Right atrium auricular region (tissue), 2 donors: ENCODE data around the gene OR10A6. TPM values are rescaled to one million over a fixed set of nuclear protein-coding genes. Genes with fewer than 3 reads are reported as not detected.

ENCODE experiments used
- DNase-seq: peaks from one replicate; pipeline ENCODE4 v3.0.0-alpha.2; 2019; ENCODE audit warnings: low spot score
- H3K27ac ChIP-seq, 2 donors: fragments of 200-600 bp; sonication (generic); 1 replicate in 1 of 2; 2 replicates in 1 of 2; pipeline ENCODE4 v1.5.1; 2016 to 2019
- H3K27me3 ChIP-seq, 2 donors: fragments of 200-600 bp; sonication (generic); one replicate each; pipeline versions ENCODE4 v1.5.1 to v1.6.0; 2017 to 2019
- H3K36me3 ChIP-seq: fragments of 200-600 bp; sonication (generic); one replicate; pipeline ENCODE4 v1.5.1; 2016
- H3K4me1 ChIP-seq, 2 donors: fragments of 200-600 bp; sonication (generic); one replicate each; pipeline versions ENCODE4 v1.5.1 to v1.6.0; 2017 to 2019
- H3K4me3 ChIP-seq, 2 donors: fragments of 200-600 bp; sonication (generic); 1 replicate in 1 of 2; 2 replicates in 1 of 2; pipeline ENCODE4 v1.5.1; 2017 to 2019; ENCODE audit warnings: mild to moderate bottlenecking in 1 of 2, moderate library complexity in 1 of 2
- H3K9me3 ChIP-seq, 2 donors: fragments of 200-600 bp; sonication (generic); one replicate each; pipeline ENCODE4 v1.5.1; 2019
- total RNA-seq, 2 donors: library from RNA; depleted of rRNA; stranded (reverse); fragments of >200 nt; gene quantifications; one replicate each; pipeline ENCODE4 v1.1.0, GENCODE V29; 2016
- TF ChIP-seq, protein P1 (sequence below), 2 donors: fragments of 200-600 bp; sonication (generic); IDR thresholded peaks; one replicate each; pipeline ENCODE4 v1.5.1; 2019; ENCODE audit warnings: antibody characterized with exemption in 2 of 2

The OR10A6 gene
- total RNA-seq, 2 donors from 2014 or later, result not detected

GRCh38 chr11:7941146-7941545 is 10.1 kb upstream of the OR10A6 start:
- Histone ChIP-seq H3K36me3 (no peaks in the 10 kb centered on the region), H3K9me3 (peaks cover 0 to 31% of the 10 kb centered on the region in 2 donors), H3K4me3 (no peak overlapping the region), H3K4me1 (no peaks in the 10 kb centered on the region), H3K27ac (no peak overlapping the region), H3K27me3 (no peaks in the 10 kb centered on the region)
- no peak for DNase-seq
- TF ChIP-seq, protein P1, sequence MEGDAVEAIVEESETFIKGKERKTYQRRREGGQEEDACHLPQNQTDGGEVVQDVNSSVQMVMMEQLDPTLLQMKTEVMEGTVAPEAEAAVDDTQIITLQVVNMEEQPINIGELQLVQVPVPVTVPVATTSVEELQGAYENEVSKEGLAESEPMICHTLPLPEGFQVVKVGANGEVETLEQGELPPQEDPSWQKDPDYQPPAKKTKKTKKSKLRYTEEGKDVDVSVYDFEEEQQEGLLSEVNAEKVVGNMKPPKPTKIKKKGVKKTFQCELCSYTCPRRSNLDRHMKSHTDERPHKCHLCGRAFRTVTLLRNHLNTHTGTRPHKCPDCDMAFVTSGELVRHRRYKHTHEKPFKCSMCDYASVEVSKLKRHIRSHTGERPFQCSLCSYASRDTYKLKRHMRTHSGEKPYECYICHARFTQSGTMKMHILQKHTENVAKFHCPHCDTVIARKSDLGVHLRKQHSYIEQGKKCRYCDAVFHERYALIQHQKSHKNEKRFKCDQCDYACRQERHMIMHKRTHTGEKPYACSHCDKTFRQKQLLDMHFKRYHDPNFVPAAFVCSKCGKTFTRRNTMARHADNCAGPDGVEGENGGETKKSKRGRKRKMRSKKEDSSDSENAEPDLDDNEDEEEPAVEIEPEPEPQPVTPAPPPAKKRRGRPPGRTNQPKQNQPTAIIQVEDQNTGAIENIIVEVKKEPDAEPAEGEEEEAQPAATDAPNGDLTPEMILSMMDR (IDR thresholded peaks at IDR 0.05), result no peak

GRCh38 chr11:7936615-7937014 is 5.5 kb upstream of the OR10A6 start:
- TF ChIP-seq, protein P1 (IDR thresholded peaks at IDR 0.05), result no peak
- no peaks in the 10 kb centered on the region for H3K4me1 ChIP-seq
- H3K27ac ChIP-seq, result no peak overlapping the region
- no peak overlapping the region for H3K4me3 ChIP-seq
- no peaks in the 10 kb centered on the region for H3K9me3 ChIP-seq
- no peaks in the 10 kb centered on the region for H3K36me3 ChIP-seq
- H3K27me3 ChIP-seq, result no peaks in the 10 kb centered on the region
- no peak for DNase-seq

DNA sequence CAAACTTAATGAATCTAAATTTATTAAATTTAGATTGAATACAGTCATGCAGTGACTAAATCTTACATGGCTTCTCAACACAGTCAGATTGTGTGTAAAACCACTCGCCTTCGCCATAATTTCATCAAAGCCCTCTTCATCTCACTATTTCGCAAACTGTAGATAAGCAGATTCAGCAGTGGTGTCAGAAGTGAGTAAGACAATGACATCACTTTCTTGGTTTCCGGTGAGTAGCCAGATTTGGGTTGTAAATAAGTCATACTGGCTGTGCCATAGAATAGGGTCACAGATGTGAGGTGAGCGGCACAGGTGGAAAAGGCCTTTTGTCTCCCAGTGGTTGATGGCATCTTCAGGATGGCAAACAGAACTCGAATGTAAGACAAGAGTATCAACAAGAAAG is 3.4 kb downstream of the OR10A6 start:
- TF ChIP-seq, protein P1 (IDR thresholded peaks at IDR 0.05), result no peak

GRCh38 chr11:7924536-7924935 is 6.5 kb downstream of the OR10A6 start:
- TF ChIP-seq, protein P1 (IDR thresholded peaks at IDR 0.05), result no peak
- Histone ChIP-seq H3K9me3 (no peaks in the 10 kb centered on the region), H3K27me3 (no peaks in the 10 kb centered on the region), H3K4me1 (no peaks in the 10 kb centered on the region), H3K27ac (no peak overlapping the region), H3K36me3 (no peaks in the 10 kb centered on the region), H3K4me3 (no peak overlapping the region)
- DNase-seq, result no peak

More for the DNA sequence above, 3.4 kb downstream of the OR10A6 start:
- Histone ChIP-seq H3K27me3 (no peaks in the 10 kb centered on the region), H3K36me3 (no peaks in the 10 kb centered on the region), H3K9me3 (no peaks in the 10 kb centered on the region), H3K27ac (no peak overlapping the region), H3K4me3 (no peak overlapping the region), H3K4me1 (no peaks in the 10 kb centered on the region)
- no peak for DNase-seq

DNA sequence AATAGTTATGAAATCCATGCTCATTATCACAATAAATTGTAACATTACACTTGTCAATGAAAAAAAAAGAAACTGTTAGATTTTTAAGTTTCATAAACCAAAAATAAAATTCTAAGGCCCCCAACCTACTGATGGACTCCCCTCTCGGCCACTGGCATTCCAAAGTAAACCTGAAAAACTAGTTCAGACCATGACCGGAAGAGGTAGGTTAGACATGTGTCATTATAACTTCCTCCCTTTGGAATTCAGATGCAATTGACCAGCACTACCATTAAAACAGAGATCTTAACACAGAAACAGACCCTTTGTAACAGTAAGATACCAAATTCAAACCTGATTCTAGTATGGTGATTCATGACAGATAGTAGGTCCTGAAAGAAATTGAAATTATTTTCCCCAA is 12.9 kb downstream of the OR10A6 start:
- Histone ChIP-seq H3K36me3 (no peaks in the 10 kb centered on the region), H3K27me3 (no peaks in the 10 kb centered on the region), H3K4me1 (no peaks in the 10 kb centered on the region), H3K9me3 (no peaks in the 10 kb centered on the region), H3K27ac (no peak overlapping the region), H3K4me3 (no peak overlapping the region)
- TF ChIP-seq, protein P1 (IDR thresholded peaks at IDR 0.05), result no peak
- no peak for DNase-seq

DNA sequence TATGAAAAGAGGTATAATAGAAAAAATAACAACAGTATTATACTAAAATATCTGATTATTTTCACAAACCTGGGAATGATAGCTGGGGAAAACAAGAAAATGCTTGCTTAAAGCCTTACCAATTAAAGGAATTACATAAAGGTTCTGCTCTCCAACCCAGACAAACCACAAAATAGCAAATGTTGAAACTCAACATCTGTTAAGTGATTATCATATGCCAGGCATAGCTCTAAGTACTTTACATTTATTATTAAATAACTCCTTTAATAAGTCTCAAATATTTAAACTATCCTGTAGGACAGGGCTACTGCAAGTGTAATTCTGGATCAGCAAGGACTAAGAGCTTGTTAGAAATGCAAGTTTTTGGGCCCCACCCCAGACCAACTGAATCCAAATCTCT is 20.1 kb downstream of the OR10A6 start:
- Histone ChIP-seq H3K9me3 (no peaks in the 10 kb centered on the region), H3K27me3 (no peaks in the 10 kb centered on the region), H3K27ac (no peak overlapping the region), H3K4me3 (no peak overlapping the region), H3K36me3 (no peaks in the 10 kb centered on the region), H3K4me1 (no peaks in the 10 kb centered on the region)
- no peak for DNase-seq
- TF ChIP-seq, protein P1 (IDR thresholded peaks at IDR 0.05), result no peak
